Thyroid gland (tissue), 4 donors: ENCODE data around the gene DCX. TPM values are rescaled to one million over a fixed set of nuclear protein-coding genes. Genes with fewer than 3 reads are reported as not detected.

Experiments
- DNase-seq, 2 donors: peaks; one replicate each; pipeline ENCODE4 v3.0.0-alpha.2; 2019
- H3K27ac ChIP-seq, 3 donors: fragments of 200-600 bp; sonication (generic); 1 replicate in 2 of 3; 2 replicates in 1 of 3; pipeline ENCODE4 v1.5.1; 2016 to 2019; ENCODE audit warnings: mild to moderate bottlenecking in 1 of 3, moderate library complexity in 1 of 3
- H3K27me3 ChIP-seq: fragments of 200-600 bp; sonication (generic); one replicate; pipeline ENCODE4 v1.5.1; 2019
- H3K36me3 ChIP-seq, 2 donors: fragments of 200-600 bp; sonication (generic); one replicate each; pipeline ENCODE4 v1.5.1; 2016 to 2019
- H3K4me1 ChIP-seq, 2 donors: fragments of 200-600 bp; sonication (generic); one replicate each; pipeline ENCODE4 v1.5.1; 2017 to 2019
- H3K4me3 ChIP-seq, 3 donors: fragments of 200-600 bp; sonication (generic); replicated peaks in 1 of 3; 1 replicate in 2 of 3; 2 replicates in 1 of 3; pipeline ENCODE4 v1.5.1; 2016; ENCODE audit warnings: mild to moderate bottlenecking in 1 of 3
- H3K9me3 ChIP-seq: fragments of 200-600 bp; sonication (generic); one replicate; pipeline ENCODE4 v1.5.1; 2017
- POLR2A ChIP-seq, 2 donors: fragments of 450-650 bp; IDR thresholded peaks; one replicate each; pipeline ENCODE4 v1.6.1; 2017; ENCODE audit warnings: antibody characterized with exemption in 2 of 2, mild to moderate bottlenecking in 2 of 2, moderate library complexity in 1 of 2
- WGBS, 2 donors: methylation state at CpG; one replicate each; pipeline ENCODE4 v1.1.5; 2017; 5-methylcytosine and 5-hydroxymethylcytosine counted together
- intact Hi-C: fragments of 100-400 bp; cut with DNase I; formaldehyde crosslinking; loops from one replicate; pipeline ENCODE4 v1.15.1; 2023
- total RNA-seq, 4 donors: library from RNA; depleted of rRNA; stranded (reverse); fragments of >200 nt; gene quantifications; one replicate each; pipeline ENCODE4 v1.2.3, GENCODE V29; 2016
- TF ChIP-seq, protein P1 (sequence below), 6 experiments: fragments of 200-600 bp in 3 of 6; fragments of 450-650 bp in 3 of 6; sonication (generic) in 3 of 6; IDR thresholded peaks; one replicate each; pipeline ENCODE4 v1.5.1; 2016 to 2019; ENCODE audit warnings: antibody characterized with exemption in 6 of 6, mild to moderate bottlenecking in 2 of 6, inconsistent platforms in 1 of 6, moderate library complexity in 1 of 6

DCX gene
- total RNA-seq, 4 donors from 2014 or later = not detected

DNA sequence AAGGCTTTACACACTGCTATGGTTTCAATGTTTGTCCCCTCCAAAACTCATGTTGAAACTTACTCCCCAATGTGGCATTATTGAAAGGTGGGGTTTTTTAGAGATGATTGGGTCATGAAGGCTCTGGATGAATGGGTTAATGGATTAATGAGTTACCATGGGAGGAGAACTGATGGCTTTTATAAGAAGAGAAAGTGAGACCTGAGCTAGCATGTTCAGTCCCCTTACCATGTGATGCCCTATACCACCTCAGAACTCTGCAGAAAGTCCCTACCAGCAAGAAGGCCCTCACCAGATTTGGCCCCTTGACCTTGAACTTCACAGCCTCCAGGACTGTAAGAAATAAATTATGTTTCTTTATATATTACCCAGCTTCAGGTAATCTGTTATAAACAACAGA, 72.8 kb downstream of the DCX start:
- H3K27me3 ChIP-seq = no peaks in the 10 kb centered on the region
- no peak overlapping the region for H3K4me3 ChIP-seq
- no peak for DNase-seq
- H3K36me3 ChIP-seq = no peaks in the 10 kb centered on the region
- TF ChIP-seq POLR2A (IDR thresholded peaks at IDR 0.05) = no peak
- TF ChIP-seq, protein P1, sequence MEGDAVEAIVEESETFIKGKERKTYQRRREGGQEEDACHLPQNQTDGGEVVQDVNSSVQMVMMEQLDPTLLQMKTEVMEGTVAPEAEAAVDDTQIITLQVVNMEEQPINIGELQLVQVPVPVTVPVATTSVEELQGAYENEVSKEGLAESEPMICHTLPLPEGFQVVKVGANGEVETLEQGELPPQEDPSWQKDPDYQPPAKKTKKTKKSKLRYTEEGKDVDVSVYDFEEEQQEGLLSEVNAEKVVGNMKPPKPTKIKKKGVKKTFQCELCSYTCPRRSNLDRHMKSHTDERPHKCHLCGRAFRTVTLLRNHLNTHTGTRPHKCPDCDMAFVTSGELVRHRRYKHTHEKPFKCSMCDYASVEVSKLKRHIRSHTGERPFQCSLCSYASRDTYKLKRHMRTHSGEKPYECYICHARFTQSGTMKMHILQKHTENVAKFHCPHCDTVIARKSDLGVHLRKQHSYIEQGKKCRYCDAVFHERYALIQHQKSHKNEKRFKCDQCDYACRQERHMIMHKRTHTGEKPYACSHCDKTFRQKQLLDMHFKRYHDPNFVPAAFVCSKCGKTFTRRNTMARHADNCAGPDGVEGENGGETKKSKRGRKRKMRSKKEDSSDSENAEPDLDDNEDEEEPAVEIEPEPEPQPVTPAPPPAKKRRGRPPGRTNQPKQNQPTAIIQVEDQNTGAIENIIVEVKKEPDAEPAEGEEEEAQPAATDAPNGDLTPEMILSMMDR (IDR thresholded peaks at IDR 0.05) = no peak
- intact Hi-C loops = no loop called here
- H3K27ac ChIP-seq = no peak overlapping the region
- no peaks in the 10 kb centered on the region for H3K4me1 ChIP-seq
- no peaks in the 10 kb centered on the region for H3K9me3 ChIP-seq

DNA sequence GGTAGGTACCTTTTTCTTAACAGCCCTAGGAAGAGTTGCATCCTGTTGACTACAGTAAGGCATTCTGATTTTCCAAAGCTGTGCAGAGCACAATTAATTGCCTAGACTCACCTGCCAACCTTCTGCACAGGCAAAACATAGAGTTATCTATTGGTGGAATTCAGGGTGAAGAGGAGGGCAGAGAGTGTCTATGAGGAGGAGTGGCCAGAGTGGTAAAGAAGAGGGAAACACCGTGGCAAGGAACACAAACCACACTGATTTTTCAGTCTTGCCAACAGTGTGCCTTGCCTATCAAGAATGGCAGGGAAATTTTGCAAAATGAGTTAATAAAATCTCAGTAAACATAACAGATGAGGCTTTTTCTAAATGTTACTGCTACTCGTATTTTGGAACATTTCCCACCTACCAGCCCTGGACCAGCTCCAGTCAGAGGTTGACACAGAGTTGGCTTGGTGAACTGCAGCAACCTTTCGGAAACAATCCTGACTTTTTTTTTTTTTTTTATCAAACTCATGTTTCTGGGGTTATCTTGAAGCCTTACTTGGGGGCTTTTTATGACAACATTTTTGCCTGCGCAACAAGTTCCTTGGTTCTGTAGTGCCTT, 73.8 kb downstream of the DCX start:
- no peaks in the 10 kb centered on the region for H3K36me3 ChIP-seq
- 63 to 72% methylated on average over 4 of the region's 4 CpGs for WGBS, 2 donors
- intact Hi-C loops = no loop called here
- H3K27me3 ChIP-seq = no peaks in the 10 kb centered on the region
- no peaks in the 10 kb centered on the region for H3K9me3 ChIP-seq
- no peak for DNase-seq
- TF ChIP-seq, protein P1 (IDR thresholded peaks at IDR 0.05) = no peak
- TF ChIP-seq POLR2A (IDR thresholded peaks at IDR 0.05) = no peak
- H3K4me1 ChIP-seq = no peaks in the 10 kb centered on the region
- H3K4me3 ChIP-seq = no peak overlapping the region
- no peak overlapping the region for H3K27ac ChIP-seq

DNA sequence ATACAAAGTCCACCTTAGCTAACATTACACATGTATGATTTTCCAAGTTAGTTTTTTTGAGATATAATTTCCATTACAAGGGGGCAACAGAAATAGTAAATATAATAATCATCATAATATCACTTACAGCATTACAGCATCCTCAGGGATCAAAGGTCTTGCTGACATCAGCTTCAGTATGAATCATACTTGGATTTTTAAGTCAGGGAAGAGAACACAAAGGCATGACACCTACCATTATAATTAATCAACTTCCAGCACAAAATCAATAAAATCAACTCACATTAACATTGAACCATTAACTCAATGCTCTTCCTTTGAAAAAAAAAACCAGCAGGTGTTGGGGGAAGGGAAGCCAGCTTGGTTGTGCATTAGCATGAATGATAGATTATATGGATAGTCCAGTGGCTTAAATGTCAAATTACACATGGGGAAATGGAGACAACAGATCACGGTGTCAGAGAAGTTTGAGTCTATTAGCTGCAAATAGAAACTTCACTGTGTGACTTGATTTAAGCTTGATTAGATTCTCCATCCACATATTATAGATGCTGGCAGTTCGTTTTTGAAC, 74.8 kb downstream of the DCX start:
- Histone ChIP-seq H3K36me3 (no peaks in the 10 kb centered on the region), H3K9me3 (no peaks in the 10 kb centered on the region), H3K27ac (no peak overlapping the region), H3K27me3 (no peaks in the 10 kb centered on the region), H3K4me1 (no peaks in the 10 kb centered on the region), H3K4me3 (no peak overlapping the region)
- DNase-seq = no peak
- intact Hi-C loops = no loop called here
- 69 to 78% methylated on average over 2 of the region's 2 CpGs for WGBS, 2 donors
- TF ChIP-seq POLR2A (IDR thresholded peaks at IDR 0.05) = no peak
- TF ChIP-seq, protein P1 (IDR thresholded peaks at IDR 0.05) = no peak

DNA sequence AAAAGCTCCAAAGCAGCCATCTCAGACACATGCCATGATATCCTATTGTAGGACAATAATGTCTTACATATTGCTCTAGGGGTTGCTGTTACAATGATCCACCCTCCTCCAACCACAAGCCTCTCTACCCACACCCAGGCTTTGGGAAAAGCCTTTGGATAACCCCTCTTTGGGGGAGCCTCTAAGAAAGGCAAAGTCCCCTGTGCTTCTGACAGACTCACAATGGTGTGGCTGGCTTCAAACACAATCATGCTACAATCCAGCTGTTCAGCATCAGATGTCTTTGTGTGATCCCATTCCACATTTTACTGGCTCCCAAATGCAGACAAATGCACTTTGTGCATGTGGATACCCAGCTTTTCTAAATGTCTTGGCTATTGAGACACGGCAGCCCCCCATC, 75.9 kb downstream of the DCX start:
- intact Hi-C loops = no loop called here
- Histone ChIP-seq H3K4me3 (no peak overlapping the region), H3K27me3 (no peaks in the 10 kb centered on the region), H3K27ac (no peak overlapping the region), H3K9me3 (no peaks in the 10 kb centered on the region), H3K4me1 (no peaks in the 10 kb centered on the region), H3K36me3 (no peaks in the 10 kb centered on the region)
- WGBS, 2 donors = 80 to 90% methylated on average over 1 of the region's 1 CpG
- DNase-seq = no peak
- no peak for TF ChIP-seq POLR2A (IDR thresholded peaks at IDR 0.05)
- TF ChIP-seq, protein P1 (IDR thresholded peaks at IDR 0.05) = no peak

DNA sequence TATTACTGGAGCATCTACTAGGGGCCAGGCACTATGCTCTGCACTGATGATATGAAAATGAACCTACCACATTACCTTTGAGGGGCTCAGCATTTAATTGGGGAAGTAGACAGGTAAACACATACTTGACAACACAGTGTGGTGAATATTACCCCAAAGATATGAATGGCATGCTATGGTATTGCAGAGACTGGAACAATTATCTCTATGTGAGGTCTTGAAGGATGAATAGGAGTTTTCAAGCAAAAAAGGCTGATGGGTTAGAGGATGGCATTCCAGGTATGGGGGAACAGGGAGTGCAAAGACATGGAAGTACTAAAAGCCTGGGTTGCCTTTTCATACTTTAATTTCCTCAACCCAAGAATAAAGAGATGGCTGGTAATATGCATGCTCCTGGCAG, 82.6 kb downstream of the DCX start:
- H3K4me3 ChIP-seq = no peak overlapping the region
- H3K4me1 ChIP-seq = no peaks in the 10 kb centered on the region
- DNase-seq = no peak
- H3K27me3 ChIP-seq = no peaks in the 10 kb centered on the region
- TF ChIP-seq, protein P1 (IDR thresholded peaks at IDR 0.05) = no peak
- no peak for TF ChIP-seq POLR2A (IDR thresholded peaks at IDR 0.05)
- H3K27ac ChIP-seq = no peak overlapping the region
- H3K36me3 ChIP-seq = no peaks in the 10 kb centered on the region
- no peaks in the 10 kb centered on the region for H3K9me3 ChIP-seq
- intact Hi-C loops = no loop called here
